Right lobe of liver (tissue), 4 donors: ENCODE measurements around the gene SHC3.

Experiments used
- POLR2A ChIP-seq: fragments of 450-650 bp; IDR thresholded peaks from one replicate; pipeline ENCODE4 v1.6.1; 2017; ENCODE audit warnings: antibody characterized with exemption, mild to moderate bottlenecking
- TF ChIP-seq, protein P1 (sequence below), 4 donors: fragments of 200-600 bp in 3 of 4; fragments of 450-650 bp in 1 of 4; IDR thresholded peaks; one replicate each; pipeline versions ENCODE4 v1.5.1 to v1.8.0; 2016 to 2022; ENCODE audit warnings: antibody characterized with exemption in 4 of 4, mild to moderate bottlenecking in 2 of 4
- donor health status: DM: no; HTN: no; CAD: no.
- donor health status: DM: no; HTN: no; CAD: no.
- donor health status: DM: no; HTN: yes; CAD: no.

- TF ChIP-seq, protein P1, sequence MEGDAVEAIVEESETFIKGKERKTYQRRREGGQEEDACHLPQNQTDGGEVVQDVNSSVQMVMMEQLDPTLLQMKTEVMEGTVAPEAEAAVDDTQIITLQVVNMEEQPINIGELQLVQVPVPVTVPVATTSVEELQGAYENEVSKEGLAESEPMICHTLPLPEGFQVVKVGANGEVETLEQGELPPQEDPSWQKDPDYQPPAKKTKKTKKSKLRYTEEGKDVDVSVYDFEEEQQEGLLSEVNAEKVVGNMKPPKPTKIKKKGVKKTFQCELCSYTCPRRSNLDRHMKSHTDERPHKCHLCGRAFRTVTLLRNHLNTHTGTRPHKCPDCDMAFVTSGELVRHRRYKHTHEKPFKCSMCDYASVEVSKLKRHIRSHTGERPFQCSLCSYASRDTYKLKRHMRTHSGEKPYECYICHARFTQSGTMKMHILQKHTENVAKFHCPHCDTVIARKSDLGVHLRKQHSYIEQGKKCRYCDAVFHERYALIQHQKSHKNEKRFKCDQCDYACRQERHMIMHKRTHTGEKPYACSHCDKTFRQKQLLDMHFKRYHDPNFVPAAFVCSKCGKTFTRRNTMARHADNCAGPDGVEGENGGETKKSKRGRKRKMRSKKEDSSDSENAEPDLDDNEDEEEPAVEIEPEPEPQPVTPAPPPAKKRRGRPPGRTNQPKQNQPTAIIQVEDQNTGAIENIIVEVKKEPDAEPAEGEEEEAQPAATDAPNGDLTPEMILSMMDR (IDR thresholded peaks at IDR 0.05), result no peak
- TF ChIP-seq POLR2A, result no peak
Observed at GRCh38 chr9:89225991-89226471, 47.4 kb upstream of the SHC3 start.
